ENCODE data around the gene MMP2. TPM values are rescaled to one million over a fixed set of nuclear protein-coding genes. Genes with fewer than 3 reads are reported as not detected.

MMP2 gene
- total and polyA plus RNA-seq, 5 donors = 43.5 to 207 (median 142) TPM

DNA sequence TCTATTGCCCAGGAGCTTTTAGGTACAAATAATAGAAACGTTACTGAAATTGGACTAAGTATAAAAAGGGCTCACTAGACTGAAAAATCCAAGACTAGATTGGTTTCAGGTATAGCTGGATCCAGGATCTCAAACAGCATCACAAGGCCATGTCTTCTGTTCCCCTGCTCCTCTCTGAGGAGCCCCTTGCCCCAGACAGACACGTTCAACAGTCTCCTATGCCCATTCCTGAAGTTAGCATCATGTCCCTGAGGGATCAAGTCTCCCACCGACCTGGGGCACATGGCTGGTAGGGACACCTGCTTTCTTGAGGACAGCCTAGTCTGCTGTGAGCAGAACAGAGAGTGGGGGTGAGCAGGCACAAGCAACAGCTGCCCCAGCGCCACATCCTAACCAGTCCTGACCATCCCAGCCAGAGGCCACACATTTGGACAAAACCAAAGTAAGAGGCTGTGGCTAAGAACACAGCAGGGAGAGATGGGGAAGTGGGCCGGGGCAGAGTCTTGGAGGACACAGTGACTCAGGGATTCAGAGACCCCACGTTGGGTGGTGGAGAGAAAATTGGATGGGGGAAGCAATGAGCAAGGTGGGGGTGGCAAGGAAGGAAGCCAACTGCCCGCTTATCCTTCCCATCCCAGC is 10.5 kb upstream of the MMP2 start:
- no peaks in the 10 kb centered on the region for H3K4me1 ChIP-seq (ENCODE audit: control insufficient read depth, insufficient read depth, low read length)
- H3K9me3 ChIP-seq (ENCODE audit: control insufficient read depth, low read length) = no peaks in the 10 kb centered on the region
- ATAC-seq (no peak), DNase-seq (no peak)
- H3K27me3 ChIP-seq (ENCODE audit: control insufficient read depth, insufficient read depth) = no peaks in the 10 kb centered on the region
- H3K4me3 ChIP-seq (ENCODE audit: low read length) = no peak overlapping the region
- intact Hi-C loops (cut with DNase I) = loop anchor here (5.0 to 10.0 kb wide), 4 partner anchors 74 to 376 kb away; no protein-coding TSS in a partner anchor
- WGBS = 81% methylated on average over 7 of the region's 7 CpGs
- H3K27ac ChIP-seq (ENCODE audit: low read length) = no peak overlapping the region

GRCh38 chr16:55469821-55470532 is 9.0 kb upstream of the MMP2 start:
- 90% methylated on average over 9 of the region's 9 CpGs for WGBS
- ATAC-seq (no peak), DNase-seq (no peak)
- H3K27me3 ChIP-seq (ENCODE audit: control insufficient read depth, insufficient read depth) = no peaks in the 10 kb centered on the region
- no peak overlapping the region for H3K4me3 ChIP-seq (ENCODE audit: low read length)
- H3K4me1 ChIP-seq (ENCODE audit: control insufficient read depth, insufficient read depth, low read length) = no peaks in the 10 kb centered on the region
- no peak overlapping the region for H3K27ac ChIP-seq (ENCODE audit: low read length)
- no peaks in the 10 kb centered on the region for H3K9me3 ChIP-seq (ENCODE audit: control insufficient read depth, low read length)
- intact Hi-C loops (cut with DNase I) = loop anchor here (5.0 to 10.0 kb wide), 4 partner anchors 72 to 375 kb away; no protein-coding TSS in a partner anchor

- Histone ChIP-seq H3K27ac (ENCODE audit: low read length) (no peak overlapping the region), H3K27me3 (ENCODE audit: control insufficient read depth, insufficient read depth) (no peaks in the 10 kb centered on the region), H3K4me3 (ENCODE audit: low read length) (no peak overlapping the region), H3K4me1 (ENCODE audit: control insufficient read depth, insufficient read depth, low read length) (no peaks in the 10 kb centered on the region), H3K9me3 (ENCODE audit: control insufficient read depth, low read length) (no peaks in the 10 kb centered on the region)
- 57% methylated on average over 7 of the region's 7 CpGs for WGBS
- intact Hi-C loops (cut with DNase I) = no loop called here
- DNase-seq (peak in 2 of 3 donors; percentile 37 to 74), ATAC-seq (peak; percentile 53 to 67)
Observed at GRCh38 chr16:55470533-55471371, 8.2 kb upstream of the MMP2 start.

DNA sequence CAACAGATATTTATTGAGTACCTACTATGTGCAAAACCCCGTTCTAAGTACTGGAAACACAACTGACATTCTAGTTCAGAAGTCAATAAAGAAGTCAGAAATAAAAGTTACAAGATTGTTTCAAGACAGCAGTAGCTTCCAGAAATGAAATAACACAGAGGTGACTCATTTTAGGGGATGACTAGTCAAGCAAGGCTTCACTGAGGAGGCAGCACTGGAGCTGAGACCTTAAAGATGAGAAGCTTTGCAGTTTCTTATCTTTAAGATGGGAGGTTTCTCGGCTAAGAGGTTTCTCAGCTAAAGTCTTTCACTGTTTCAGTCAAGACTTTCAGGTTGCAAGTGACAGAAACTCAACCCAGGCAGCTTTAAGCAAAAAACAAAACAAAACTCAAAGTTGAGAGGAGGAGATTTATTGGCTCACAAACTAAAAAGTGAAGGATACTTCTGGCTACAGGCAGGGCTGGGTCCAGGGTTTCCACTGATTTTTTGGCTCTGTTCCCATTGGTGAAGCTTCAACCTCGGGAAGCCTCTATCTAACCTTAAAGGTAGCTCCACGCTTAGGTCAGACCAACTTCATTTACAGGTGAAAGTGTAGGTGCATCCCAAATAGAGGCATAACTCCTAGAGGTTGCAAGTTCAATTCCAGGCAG is 7.4 kb upstream of the MMP2 start:
- Histone ChIP-seq H3K27ac (ENCODE audit: low read length) (no peak overlapping the region), H3K9me3 (ENCODE audit: control insufficient read depth, low read length) (no peaks in the 10 kb centered on the region), H3K4me3 (ENCODE audit: low read length) (no peak overlapping the region), H3K27me3 (ENCODE audit: control insufficient read depth, insufficient read depth) (no peaks in the 10 kb centered on the region), H3K4me1 (ENCODE audit: control insufficient read depth, insufficient read depth, low read length) (no peaks in the 10 kb centered on the region)
- 68% methylated on average over 4 of the region's 4 CpGs for WGBS
- ATAC-seq (peak in 1 of 2 donors; percentile 51), DNase-seq (no peak)
- intact Hi-C loops (cut with DNase I) = no loop called here

- 93% methylated on average over 2 of the region's 2 CpGs for WGBS
- Histone ChIP-seq H3K27ac (ENCODE audit: low read length) (no peak overlapping the region), H3K27me3 (ENCODE audit: control insufficient read depth, insufficient read depth) (no peaks in the 10 kb centered on the region), H3K9me3 (ENCODE audit: control insufficient read depth, low read length) (no peaks in the 10 kb centered on the region), H3K4me3 (ENCODE audit: low read length) (no peak overlapping the region), H3K4me1 (ENCODE audit: control insufficient read depth, insufficient read depth, low read length) (no peaks in the 10 kb centered on the region)
- DNase-seq (no peak), ATAC-seq (no peak)
- intact Hi-C loops (cut with DNase I) = no loop called here
Observed at GRCh38 chr16:55473587-55473986, 5.4 kb upstream of the MMP2 start.

DNA sequence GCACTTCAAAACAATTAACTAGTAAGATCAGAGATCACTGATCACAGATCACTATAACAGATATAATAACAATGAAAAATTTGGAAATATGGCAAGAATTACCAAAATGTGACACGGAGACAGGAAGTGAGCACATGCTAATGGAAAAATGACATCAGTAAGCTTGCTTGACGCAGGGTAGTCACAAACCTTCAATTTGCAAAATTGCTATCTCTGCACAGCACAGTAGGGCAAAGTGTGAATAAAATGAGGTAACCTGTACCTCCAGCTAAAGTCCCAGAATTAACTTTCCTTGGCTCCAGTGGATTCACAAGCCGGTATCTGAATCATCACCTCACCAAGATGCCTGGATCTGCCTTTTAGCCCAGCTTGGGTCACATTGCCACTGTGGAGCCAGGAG is 4.2 kb upstream of the MMP2 start:
- intact Hi-C loops (cut with DNase I) = no loop called here

GRCh38 chr16:55475919-55476318 is 3.1 kb upstream of the MMP2 start:
- Histone ChIP-seq H3K27ac (ENCODE audit: low read length) (peak overlapping the region; percentile 48), H3K4me3 (ENCODE audit: low read length) (no peak overlapping the region), H3K27me3 (ENCODE audit: control insufficient read depth, insufficient read depth) (no peaks in the 10 kb centered on the region), H3K9me3 (ENCODE audit: control insufficient read depth, low read length) (no peaks in the 10 kb centered on the region), H3K4me1 (ENCODE audit: control insufficient read depth, insufficient read depth, low read length) (peaks cover 2% of the 10 kb centered on the region)
- DNase-seq (peak in 1 of 3 donors; percentile 72), ATAC-seq (peak in 1 of 2 donors; percentile 40)
- intact Hi-C loops (cut with DNase I) = no loop called here
- WGBS = 43% methylated on average over 5 of the region's 5 CpGs

More for the DNA sequence above, 4.2 kb upstream of the MMP2 start:
- Histone ChIP-seq H3K27me3 (ENCODE audit: control insufficient read depth, insufficient read depth) (no peaks in the 10 kb centered on the region), H3K4me1 (ENCODE audit: control insufficient read depth, insufficient read depth, low read length) (no peaks in the 10 kb centered on the region), H3K9me3 (ENCODE audit: control insufficient read depth, low read length) (no peaks in the 10 kb centered on the region), H3K27ac (ENCODE audit: low read length) (peak overlapping the region; percentile 8), H3K4me3 (ENCODE audit: low read length) (no peak overlapping the region)
- 91% methylated on average over 3 of the region's 3 CpGs for WGBS
- DNase-seq (no peak), ATAC-seq (no peak)

DNA sequence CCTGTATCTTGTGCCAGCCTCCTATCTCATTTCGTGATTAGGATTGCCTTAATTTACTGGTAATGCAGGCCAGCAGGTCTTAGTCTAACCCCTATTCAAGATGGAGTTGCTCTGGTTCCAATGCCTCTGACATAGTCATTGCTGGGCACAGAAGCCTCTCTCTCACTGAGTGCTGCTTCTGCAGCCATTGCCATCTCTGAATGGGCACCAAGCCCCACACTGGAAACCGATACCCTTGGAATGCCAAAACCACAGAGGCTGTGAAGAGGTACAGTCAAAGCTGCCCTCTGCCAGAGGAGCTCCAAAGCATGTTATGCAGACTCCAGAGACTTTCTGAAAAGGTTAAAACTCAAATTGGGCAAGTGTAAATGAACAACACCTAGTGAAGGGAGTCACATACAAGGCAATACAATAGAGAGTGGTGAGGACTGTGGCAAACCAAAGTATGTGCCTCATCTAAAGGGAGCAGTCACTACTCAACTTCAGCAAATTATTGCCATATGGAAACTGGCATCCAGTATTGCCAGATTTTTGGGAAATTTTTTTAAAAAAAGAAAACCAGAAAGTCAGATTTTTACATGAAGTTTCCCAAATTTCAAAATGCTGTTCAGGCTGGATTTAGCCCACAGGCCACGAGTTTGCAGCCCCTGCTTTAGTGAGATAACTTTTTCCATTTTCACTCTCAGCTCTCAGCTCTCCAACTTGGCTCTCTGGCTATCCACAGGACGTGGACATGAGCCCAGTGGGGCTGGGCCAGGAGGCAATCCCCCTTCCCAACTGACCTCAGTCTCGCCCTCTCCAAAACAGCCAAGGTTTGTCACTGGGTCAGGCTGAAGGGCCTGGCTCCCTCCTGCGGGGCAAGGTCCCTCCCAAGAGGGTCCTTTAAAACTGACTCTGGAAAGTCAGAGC is 2.1 kb upstream of the MMP2 start:
- DNase-seq (peak; percentile 70 to 90 (median 88)), ATAC-seq (peak; percentile 51 to 59)
- Histone ChIP-seq H3K4me1 (ENCODE audit: control insufficient read depth, insufficient read depth, low read length) (peaks cover 2% of the 10 kb centered on the region), H3K9me3 (ENCODE audit: control insufficient read depth, low read length) (no peaks in the 10 kb centered on the region), H3K4me3 (ENCODE audit: low read length) (no peak overlapping the region), H3K27ac (ENCODE audit: low read length) (peak overlapping the region; percentile 67), H3K27me3 (ENCODE audit: control insufficient read depth, insufficient read depth) (no peaks in the 10 kb centered on the region)
- WGBS = 57% methylated on average over 6 of the region's 6 CpGs
- intact Hi-C loops (cut with DNase I) = no loop called here

GRCh38 chr16:55477736-55478135 is 1.3 kb upstream of the MMP2 start:
- WGBS = 68% methylated on average over 3 of the region's 3 CpGs
- H3K4me1 ChIP-seq (ENCODE audit: control insufficient read depth, insufficient read depth, low read length) = peaks cover 2% of the 10 kb centered on the region
- no peak overlapping the region for H3K4me3 ChIP-seq (ENCODE audit: low read length)
- intact Hi-C loops (cut with DNase I) = no loop called here
- ATAC-seq (no peak), DNase-seq (no peak)
- H3K27ac ChIP-seq (ENCODE audit: low read length) = peak overlapping the region; percentile 63
- no peaks in the 10 kb centered on the region for H3K9me3 ChIP-seq (ENCODE audit: control insufficient read depth, low read length)
- H3K27me3 ChIP-seq (ENCODE audit: control insufficient read depth, insufficient read depth) = no peaks in the 10 kb centered on the region

Measured in right cardiac atrium (tissue), 5 donors.